COLO668 (cell line): ENCODE measurements around the gene TMEM107.
"Not testable (repeated sequence)": the region's sequence is repeated elsewhere in the genome, so short reads cannot be mapped to it uniquely, and the experiment has no call there.

Experiments
- DNase-seq: peaks from one replicate; lab custom pipeline; 2025; ENCODE audit not compliant: unreplicated experiment; lab: John Stamatoyannopoulos, UW

Gene TMEM107

GRCh38 chr17:8189711-8190477 lies 13.7 kb upstream of the TMEM107 start, which contains the start of gene BORCS6:
TSS of gene BORCS6 (minus strand) at chr17:8190180. CDS start at chr17:8190140, 40 bp downstream.
- peak; percentile 89 for DNase-seq

GRCh38 chr17:8189041-8189710 lies 13.0 kb upstream of the TMEM107 start:
- DNase-seq, result peak; percentile 22

GRCh38 chr17:8188263-8188839 lies 12.2 kb upstream of the TMEM107 start:
- DNase-seq, result peak; percentile 10

- peak; percentile 85 for DNase-seq
These were observed 11.5 kb upstream of the TMEM107 start for GRCh38 chr17:8187517-8188262.

GRCh38 chr17:8186787-8187516 lies 10.8 kb upstream of the TMEM107 start:
- peak; percentile 83 for DNase-seq

GRCh38 chr17:8186446-8186786 lies 10.2 kb upstream of the TMEM107 start:
- no peak for DNase-seq

- peak; percentile 56 for DNase-seq
These were observed 9.6 kb upstream of the TMEM107 start for GRCh38 chr17:8185582-8186445.

- no peak for DNase-seq
These were observed 985 bp upstream of the TMEM107 start for GRCh38 chr17:8176998-8177731.

GRCh38 chr17:8175795-8176196 lies 384 bp downstream of the TMEM107 start:
- DNase-seq, result peak; percentile 16

GRCh38 chr17:8173871-8174322 lies 2.3 kb downstream of the TMEM107 start:
- DNase-seq, result no peak

GRCh38 chr17:8173056-8173870 lies 2.9 kb downstream of the TMEM107 start:
- DNase-seq, result peak; percentile 67

- DNase-seq, result not testable (repeated sequence)
These were observed 6.0 kb downstream of the TMEM107 start for GRCh38 chr17:8170186-8170585.

GRCh38 chr17:8167526-8167925 lies 8.7 kb downstream of the TMEM107 start:
- no peak for DNase-seq

GRCh38 chr17:8166731-8167130 lies 9.4 kb downstream of the TMEM107 start:
- DNase-seq, result no peak

GRCh38 chr17:8164815-8165131 lies 11.4 kb downstream of the TMEM107 start:
- no peak for DNase-seq

GRCh38 chr17:8163978-8164814 lies 12.0 kb downstream of the TMEM107 start:
- peak; percentile 56 for DNase-seq
